ENCODE measurements around the gene CSHL1. TPM values are rescaled to one million over a fixed set of nuclear protein-coding genes. Genes with fewer than 3 reads are reported as not detected.
"Not testable (repeated sequence)": the region's sequence is repeated elsewhere in the genome, so short reads cannot be mapped to it uniquely, and the experiment has no call there.

CSHL1 gene
- polyA plus RNA-seq, 2 donors, result not detected

- Histone ChIP-seq H3K27me3 (ENCODE audit: control insufficient read depth in 1 of 2, insufficient read depth in 2 of 2, low read length in 2 of 2) (no peaks in the 10 kb centered on the region), H3K4me3 (ENCODE audit: low read depth in 1 of 2, low read length in 2 of 2) (no peak overlapping the region), H3K9me3 (ENCODE audit: control insufficient read depth in 2 of 2, insufficient read depth in 1 of 2, low read depth in 1 of 2, low read length in 1 of 2) (no peaks in the 10 kb centered on the region), H3K36me3 (ENCODE audit: control insufficient read depth in 2 of 2, insufficient read depth in 2 of 2, low read length in 1 of 2) (no peaks in the 10 kb centered on the region), H3K4me1 (ENCODE audit: control insufficient read depth in 2 of 2, insufficient read depth in 2 of 2, low read length in 1 of 2) (no peaks in the 10 kb centered on the region), H3K27ac (ENCODE audit: low read depth in 2 of 2, low read length in 1 of 2) (no peak overlapping the region)
- 93 to 98% methylated on average over 7 of the region's 7 CpGs for WGBS, 2 donors
Observed at GRCh38 chr17:63914471-63914870, 3.4 kb upstream of the CSHL1 start.

GRCh38 chr17:63911657-63912100 lies 621 bp upstream of the CSHL1 start:
- WGBS, 2 donors, result 36 to 46% methylated on average over 7 to 8 of the region's 8 CpGs
- H3K4me3 ChIP-seq (ENCODE audit: low read depth in 1 of 2, low read length in 2 of 2), result no peak overlapping the region

GRCh38 chr17:63910096-63910495 lies 962 bp downstream of the CSHL1 start:
- WGBS, 2 donors, result 79 to 85% methylated on average over 14 of the region's 14 CpGs

More at GRCh38 chr17:63911657-63912100, 621 bp upstream of the CSHL1 start:
- Histone ChIP-seq H3K27ac (ENCODE audit: low read depth in 2 of 2, low read length in 1 of 2) (no peak overlapping the region), H3K9me3 (ENCODE audit: control insufficient read depth in 2 of 2, insufficient read depth in 1 of 2, low read depth in 1 of 2, low read length in 1 of 2) (no peaks in the 10 kb centered on the region), H3K27me3 (ENCODE audit: control insufficient read depth in 1 of 2, insufficient read depth in 2 of 2, low read length in 2 of 2) (no peaks in the 10 kb centered on the region), H3K4me1 (ENCODE audit: control insufficient read depth in 2 of 2, insufficient read depth in 2 of 2, low read length in 1 of 2) (no peaks in the 10 kb centered on the region), H3K36me3 (ENCODE audit: control insufficient read depth in 2 of 2, insufficient read depth in 2 of 2, low read length in 1 of 2) (no peaks in the 10 kb centered on the region)

GRCh38 chr17:63909586-63909985 lies 1.5 kb downstream of the CSHL1 start:
- WGBS, 2 donors, result 89 to 91% methylated on average over 10 of the region's 10 CpGs
- H3K9me3 ChIP-seq (ENCODE audit: control insufficient read depth in 2 of 2, insufficient read depth in 1 of 2, low read depth in 1 of 2, low read length in 1 of 2); H3K4me1 ChIP-seq (ENCODE audit: control insufficient read depth in 2 of 2, insufficient read depth in 2 of 2, low read length in 1 of 2); H3K4me3 ChIP-seq (ENCODE audit: low read depth in 1 of 2, low read length in 2 of 2); H3K27ac ChIP-seq (ENCODE audit: low read depth in 2 of 2, low read length in 1 of 2); H3K36me3 ChIP-seq (ENCODE audit: control insufficient read depth in 2 of 2, insufficient read depth in 2 of 2, low read length in 1 of 2); H3K27me3 ChIP-seq (ENCODE audit: control insufficient read depth in 1 of 2, insufficient read depth in 2 of 2, low read length in 2 of 2): not testable (repeated sequence)

More at GRCh38 chr17:63910096-63910495, 962 bp downstream of the CSHL1 start:
- Histone ChIP-seq H3K9me3 (ENCODE audit: control insufficient read depth in 2 of 2, insufficient read depth in 1 of 2, low read depth in 1 of 2, low read length in 1 of 2) (no peaks in the 10 kb centered on the region), H3K4me1 (ENCODE audit: control insufficient read depth in 2 of 2, insufficient read depth in 2 of 2, low read length in 1 of 2) (no peaks in the 10 kb centered on the region), H3K4me3 (ENCODE audit: low read depth in 1 of 2, low read length in 2 of 2) (no peak overlapping the region), H3K36me3 (ENCODE audit: control insufficient read depth in 2 of 2, insufficient read depth in 2 of 2, low read length in 1 of 2) (no peaks in the 10 kb centered on the region), H3K27ac (ENCODE audit: low read depth in 2 of 2, low read length in 1 of 2) (no peak overlapping the region), H3K27me3 (ENCODE audit: control insufficient read depth in 1 of 2, insufficient read depth in 2 of 2, low read length in 2 of 2) (no peaks in the 10 kb centered on the region)

GRCh38 chr17:63907161-63907778 lies 3.8 kb downstream of the CSHL1 start:
- 60 to 61% methylated on average over 10 to 11 of the region's 12 CpGs for WGBS, 2 donors
- H3K27me3 ChIP-seq (ENCODE audit: control insufficient read depth in 1 of 2, insufficient read depth in 2 of 2, low read length in 2 of 2), result not testable (repeated sequence)

GRCh38 chr17:63904796-63905195 lies 6.3 kb downstream of the CSHL1 start:
- H3K4me1 ChIP-seq (ENCODE audit: control insufficient read depth in 2 of 2, insufficient read depth in 2 of 2, low read length in 1 of 2); H3K4me3 ChIP-seq (ENCODE audit: low read depth in 1 of 2, low read length in 2 of 2); H3K27me3 ChIP-seq (ENCODE audit: control insufficient read depth in 1 of 2, insufficient read depth in 2 of 2, low read length in 2 of 2); H3K27ac ChIP-seq (ENCODE audit: low read depth in 2 of 2, low read length in 1 of 2); H3K36me3 ChIP-seq (ENCODE audit: control insufficient read depth in 2 of 2, insufficient read depth in 2 of 2, low read length in 1 of 2); H3K9me3 ChIP-seq (ENCODE audit: control insufficient read depth in 2 of 2, insufficient read depth in 1 of 2, low read depth in 1 of 2, low read length in 1 of 2): not testable (repeated sequence)
- 83 to 91% methylated on average over 8 of the region's 8 CpGs for WGBS, 2 donors

More at GRCh38 chr17:63907161-63907778, 3.8 kb downstream of the CSHL1 start:
- not testable (repeated sequence) for H3K36me3 ChIP-seq (ENCODE audit: control insufficient read depth in 2 of 2, insufficient read depth in 2 of 2, low read length in 1 of 2); H3K4me1 ChIP-seq (ENCODE audit: control insufficient read depth in 2 of 2, insufficient read depth in 2 of 2, low read length in 1 of 2); H3K9me3 ChIP-seq (ENCODE audit: control insufficient read depth in 2 of 2, insufficient read depth in 1 of 2, low read depth in 1 of 2, low read length in 1 of 2); H3K4me3 ChIP-seq (ENCODE audit: low read depth in 1 of 2, low read length in 2 of 2); H3K27ac ChIP-seq (ENCODE audit: low read depth in 2 of 2, low read length in 1 of 2)

- H3K4me3 ChIP-seq (ENCODE audit: low read depth in 1 of 2, low read length in 2 of 2); H3K27me3 ChIP-seq (ENCODE audit: control insufficient read depth in 1 of 2, insufficient read depth in 2 of 2, low read length in 2 of 2); H3K4me1 ChIP-seq (ENCODE audit: control insufficient read depth in 2 of 2, insufficient read depth in 2 of 2, low read length in 1 of 2); H3K27ac ChIP-seq (ENCODE audit: low read depth in 2 of 2, low read length in 1 of 2); H3K9me3 ChIP-seq (ENCODE audit: control insufficient read depth in 2 of 2, insufficient read depth in 1 of 2, low read depth in 1 of 2, low read length in 1 of 2); H3K36me3 ChIP-seq (ENCODE audit: control insufficient read depth in 2 of 2, insufficient read depth in 2 of 2, low read length in 1 of 2): not testable (repeated sequence)
- WGBS, 2 donors, result 33 to 37% methylated on average over 5 of the region's 5 CpGs
Observed at GRCh38 chr17:63903787-63904201, 7.3 kb downstream of the CSHL1 start.

GRCh38 chr17:63901971-63902370 lies 9.1 kb downstream of the CSHL1 start:
- not testable (repeated sequence) for H3K27ac ChIP-seq (ENCODE audit: low read depth in 2 of 2, low read length in 1 of 2); H3K4me1 ChIP-seq (ENCODE audit: control insufficient read depth in 2 of 2, insufficient read depth in 2 of 2, low read length in 1 of 2); H3K36me3 ChIP-seq (ENCODE audit: control insufficient read depth in 2 of 2, insufficient read depth in 2 of 2, low read length in 1 of 2); H3K9me3 ChIP-seq (ENCODE audit: control insufficient read depth in 2 of 2, insufficient read depth in 1 of 2, low read depth in 1 of 2, low read length in 1 of 2); H3K4me3 ChIP-seq (ENCODE audit: low read depth in 1 of 2, low read length in 2 of 2); H3K27me3 ChIP-seq (ENCODE audit: control insufficient read depth in 1 of 2, insufficient read depth in 2 of 2, low read length in 2 of 2)
- WGBS, 2 donors, result 87 to 88% methylated on average over 2 of the region's 2 CpGs

GRCh38 chr17:63898899-63899798 lies 11.9 kb downstream of the CSHL1 start:
- H3K9me3 ChIP-seq (ENCODE audit: control insufficient read depth in 2 of 2, insufficient read depth in 1 of 2, low read depth in 1 of 2, low read length in 1 of 2); H3K36me3 ChIP-seq (ENCODE audit: control insufficient read depth in 2 of 2, insufficient read depth in 2 of 2, low read length in 1 of 2); H3K27ac ChIP-seq (ENCODE audit: low read depth in 2 of 2, low read length in 1 of 2); H3K4me3 ChIP-seq (ENCODE audit: low read depth in 1 of 2, low read length in 2 of 2); H3K4me1 ChIP-seq (ENCODE audit: control insufficient read depth in 2 of 2, insufficient read depth in 2 of 2, low read length in 1 of 2); H3K27me3 ChIP-seq (ENCODE audit: control insufficient read depth in 1 of 2, insufficient read depth in 2 of 2, low read length in 2 of 2): not testable (repeated sequence)
- 72 to 74% methylated on average over 6 of the region's 6 CpGs for WGBS, 2 donors
